Stomach smooth muscle (tissue), 2 donors: ENCODE measurements around the gene STXBP1.
A peak's percentile ranks its signal among the peaks of the same experiment; 100 is the strongest.
"Not testable (repeated sequence)": the region's sequence is repeated elsewhere in the genome, so short reads cannot be mapped to it uniquely, and the experiment has no call there.

ENCODE experiments used
- H3K27ac ChIP-seq: one replicate; pipeline ENCODE4 v1.7.0; 2013; ENCODE audit warnings: mild to moderate bottlenecking, low read length, inconsistent platforms
- H3K27me3 ChIP-seq, 2 donors: one replicate each; pipeline ENCODE4 v1.7.0; 2013; ENCODE audit warnings: low read length in 2 of 2; ENCODE audit not compliant: insufficient read depth in 2 of 2, control insufficient read depth in 1 of 2
- H3K36me3 ChIP-seq, 2 donors: one replicate each; pipeline ENCODE4 v1.7.0; 2013; ENCODE audit warnings: low read length in 2 of 2; ENCODE audit not compliant: control insufficient read depth in 2 of 2, insufficient read depth in 2 of 2
- H3K4me1 ChIP-seq: one replicate; pipeline ENCODE4 v1.7.0; 2013; ENCODE audit warnings: low read length; ENCODE audit not compliant: control insufficient read depth, insufficient read depth
- H3K4me3 ChIP-seq, 2 donors: one replicate each; pipeline ENCODE4 v1.7.0; 2013; ENCODE audit warnings: low read length in 2 of 2
- H3K9ac ChIP-seq, 2 donors: one replicate each; pipeline ENCODE4 v1.7.0; 2013; ENCODE audit warnings: low read length in 2 of 2, mild to moderate bottlenecking in 1 of 2
- H3K9me3 ChIP-seq, 2 donors: one replicate each; pipeline ENCODE4 v1.7.0; 2013; ENCODE audit warnings: low read length in 2 of 2; ENCODE audit not compliant: control insufficient read depth in 2 of 2
- donor health status: healthy.
- donor health status: Pancreatic carcinoma.

The STXBP1 gene

DNA sequence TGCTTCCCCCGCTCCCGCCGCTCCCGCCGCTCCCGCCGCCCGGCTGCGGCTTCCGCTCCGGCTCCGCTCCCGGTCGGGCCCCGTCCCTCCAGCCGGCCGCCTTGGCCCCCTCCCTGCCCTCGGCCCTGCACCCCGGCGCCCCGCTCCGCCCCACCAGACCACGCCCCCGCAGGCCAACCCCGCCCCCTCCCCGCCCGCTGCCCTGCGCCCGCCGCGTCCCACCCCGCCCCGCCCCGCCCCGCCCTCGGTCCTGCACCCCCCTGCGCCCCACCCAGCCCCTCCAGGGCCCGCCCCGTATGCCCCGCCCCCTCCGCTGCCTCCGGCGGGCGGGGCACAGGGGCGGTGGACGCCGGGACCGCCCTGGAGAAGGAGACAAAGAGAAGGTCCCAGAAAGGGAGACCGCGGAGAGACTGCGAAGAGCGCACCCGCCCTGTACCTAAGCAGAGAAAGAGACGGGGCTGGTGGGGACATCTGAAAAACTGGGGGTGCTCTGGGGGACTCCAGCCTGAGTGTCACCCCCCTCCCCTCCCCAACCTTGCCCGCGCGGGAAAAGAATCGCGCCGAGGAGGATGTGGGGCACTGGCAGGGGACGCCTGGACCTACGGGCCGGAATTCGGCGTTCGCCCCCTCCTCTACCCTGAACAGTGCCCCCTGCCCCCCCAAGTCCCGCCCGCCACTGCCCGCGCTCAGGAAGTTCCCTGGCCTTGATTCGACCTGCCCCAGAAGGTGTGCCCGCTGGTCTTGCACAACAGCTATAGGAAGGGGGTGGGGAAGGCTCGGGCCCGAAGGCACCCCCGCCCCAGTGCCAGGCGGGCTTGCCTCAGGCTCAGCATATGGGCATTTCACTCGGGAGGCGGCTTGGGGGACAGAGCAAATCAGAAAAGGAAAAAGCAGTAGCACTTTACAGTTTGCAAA, 42.8 kb upstream of the STXBP1 start:
- H3K36me3 ChIP-seq = peaks cover 0 to 2% of the 10 kb centered on the region in 2 donors
- H3K4me1 ChIP-seq = peaks cover 44% of the 10 kb centered on the region
- H3K9ac ChIP-seq = peak overlapping the region; percentile 67 to 71

GRCh38 chr9:127569886-127570401, 42.1 kb upstream of the STXBP1 start:
- no peaks in the 10 kb centered on the region for H3K9me3 ChIP-seq
- H3K4me1 ChIP-seq = peaks cover 51% of the 10 kb centered on the region
- peaks cover 0 to 2% of the 10 kb centered on the region in 2 donors for H3K36me3 ChIP-seq
- H3K4me3 ChIP-seq = peak overlapping the region; percentile 75 to 77
- H3K27ac ChIP-seq = peak overlapping the region; percentile 84
- H3K9ac ChIP-seq = peak overlapping the region; percentile 55 to 69
- no peaks in the 10 kb centered on the region for H3K27me3 ChIP-seq

More for the DNA sequence above, 42.8 kb upstream of the STXBP1 start:
- H3K27ac ChIP-seq = peak overlapping the region; percentile 84
- no peaks in the 10 kb centered on the region for H3K27me3 ChIP-seq
- no peaks in the 10 kb centered on the region for H3K9me3 ChIP-seq
- H3K4me3 ChIP-seq = peak overlapping the region; percentile 77 to 81

- Histone ChIP-seq H3K27me3 (no peaks in the 10 kb centered on the region), H3K9me3 (no peaks in the 10 kb centered on the region), H3K4me1 (peaks cover 55% of the 10 kb centered on the region), H3K27ac (peak overlapping the region; percentile 84), H3K9ac (peak overlapping the region in 1 of 2 donors; percentile 29), H3K4me3 (no peak overlapping the region), H3K36me3 (no peaks in the 10 kb centered on the region)
Measured at GRCh38 chr9:127570533-127571111, 41.5 kb upstream of the STXBP1 start.

GRCh38 chr9:127571971-127572370, 40.1 kb upstream of the STXBP1 start:
- Histone ChIP-seq H3K27ac (no peak overlapping the region), H3K27me3 (no peaks in the 10 kb centered on the region), H3K9me3 (no peaks in the 10 kb centered on the region), H3K4me1 (peaks cover 52% of the 10 kb centered on the region), H3K36me3 (no peaks in the 10 kb centered on the region), H3K4me3 (no peak overlapping the region), H3K9ac (no peak overlapping the region)

DNA sequence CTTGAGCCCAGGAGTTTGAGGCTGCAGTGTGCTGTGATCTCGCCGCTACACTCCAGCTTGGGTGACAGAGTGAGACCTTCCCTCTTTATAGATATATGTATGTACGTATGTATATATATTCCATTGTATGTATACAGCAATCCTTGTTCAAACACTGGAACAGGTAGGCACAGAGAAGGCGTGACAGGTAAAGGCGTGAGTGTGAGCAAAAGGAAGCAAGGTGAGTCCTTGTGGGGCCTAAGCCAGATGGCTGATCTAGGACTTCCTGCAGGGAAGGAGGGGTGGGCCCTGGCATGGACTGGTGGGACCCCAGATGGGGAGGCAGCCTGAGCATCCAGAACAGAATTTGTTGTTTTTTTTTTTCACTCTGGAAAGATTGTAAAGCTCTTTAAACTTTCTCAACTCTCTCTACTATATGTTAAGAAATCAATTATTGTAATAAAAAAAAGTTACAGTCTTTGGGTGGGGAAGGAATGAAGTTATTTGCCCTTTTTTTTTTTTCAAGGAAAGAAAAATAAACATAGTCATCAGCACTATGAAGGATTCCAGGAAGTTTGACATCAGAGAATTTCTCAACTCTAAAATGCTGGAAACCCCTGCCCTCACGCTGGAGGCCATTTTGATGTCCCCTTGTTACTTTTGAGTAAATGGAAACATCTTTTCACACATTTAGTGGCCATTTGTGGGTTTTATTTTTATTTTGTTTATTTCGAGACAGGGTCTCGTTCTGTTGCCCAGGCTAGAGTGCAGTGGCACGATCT, 38.9 kb upstream of the STXBP1 start:
- Histone ChIP-seq H3K27me3 (no peaks in the 10 kb centered on the region), H3K27ac (peak overlapping the region; percentile 83), H3K9me3 (no peaks in the 10 kb centered on the region), H3K4me3 (no peak overlapping the region), H3K4me1 (peaks cover 43% of the 10 kb centered on the region), H3K9ac (peak overlapping the region in 1 of 2 donors; percentile 15), H3K36me3 (no peaks in the 10 kb centered on the region)

DNA sequence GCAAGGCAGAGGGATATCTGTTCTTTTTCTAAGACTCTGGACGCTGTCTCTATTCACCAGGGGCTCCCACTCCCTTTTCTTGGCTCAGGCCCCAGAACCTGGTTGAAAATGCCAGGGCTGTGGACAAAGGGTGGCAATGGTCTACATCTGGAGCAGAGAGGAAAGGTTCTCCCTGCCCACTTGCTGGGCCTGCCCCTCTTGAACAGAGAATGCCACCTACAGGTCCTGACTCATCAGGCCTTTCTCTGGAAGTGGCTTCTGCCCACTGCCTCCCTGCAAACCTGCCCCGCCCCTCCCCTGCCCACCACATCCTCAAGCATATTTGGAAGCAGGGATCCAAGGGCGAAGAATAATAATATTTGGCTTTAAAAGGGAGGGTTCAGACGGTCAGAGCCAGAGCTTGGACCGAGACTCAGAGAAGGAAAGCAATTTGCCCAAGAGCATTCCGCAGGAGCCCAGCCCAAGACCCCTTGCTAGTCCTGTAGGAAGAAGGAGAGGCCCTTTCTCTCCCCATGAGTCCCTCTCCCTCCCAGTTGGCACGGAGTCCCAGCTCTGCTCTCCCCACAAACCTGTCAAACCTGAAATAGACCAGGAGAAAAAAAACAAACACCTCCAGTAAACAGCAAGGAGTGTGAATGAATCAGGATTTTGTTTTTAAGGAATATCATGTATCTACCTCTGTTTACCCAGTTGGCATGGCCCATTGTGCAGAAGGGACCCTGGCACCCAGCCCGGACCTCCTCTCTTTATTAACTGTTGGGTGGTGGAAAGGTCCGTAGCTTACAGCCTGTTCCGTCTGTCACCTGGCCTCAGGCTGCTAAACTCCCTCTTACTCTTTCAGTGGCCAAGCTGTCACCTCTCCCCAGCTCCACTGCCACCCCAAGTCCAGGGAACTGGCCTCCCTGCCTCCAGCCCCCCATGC, 37.7 kb upstream of the STXBP1 start:
- Histone ChIP-seq H3K27me3 (no peaks in the 10 kb centered on the region), H3K4me1 (peaks cover 51% of the 10 kb centered on the region), H3K9ac (peak overlapping the region in 1 of 2 donors; percentile 13), H3K9me3 (no peaks in the 10 kb centered on the region), H3K4me3 (peak overlapping the region in 1 of 2 donors; percentile 29), H3K36me3 (no peaks in the 10 kb centered on the region), H3K27ac (peak overlapping the region; percentile 83)

- Histone ChIP-seq H3K4me1 (peaks cover 45% of the 10 kb centered on the region), H3K27me3 (no peaks in the 10 kb centered on the region), H3K27ac (peak overlapping the region; percentile 37), H3K4me3 (no peak overlapping the region), H3K36me3 (no peaks in the 10 kb centered on the region), H3K9ac (no peak overlapping the region), H3K9me3 (no peaks in the 10 kb centered on the region)
Measured at GRCh38 chr9:127575875-127576778, 36.0 kb upstream of the STXBP1 start.

DNA sequence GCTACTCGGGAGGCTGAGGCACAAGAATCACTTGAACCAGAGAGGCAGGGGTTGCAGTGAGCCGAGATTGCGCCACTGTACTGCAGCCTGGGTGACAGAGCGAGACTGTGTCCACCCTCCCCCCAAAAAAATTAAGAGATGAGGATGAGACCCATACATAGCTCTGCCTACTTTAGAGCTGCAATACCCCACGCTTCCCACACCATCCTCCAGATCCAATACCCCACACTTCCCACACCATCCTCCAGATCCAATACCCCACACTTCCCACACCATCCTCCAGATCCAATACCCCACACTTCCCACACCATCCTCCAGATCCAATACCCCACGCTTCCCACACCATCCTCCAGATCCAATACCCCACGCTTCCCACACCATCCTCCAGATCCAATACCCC, 34.9 kb upstream of the STXBP1 start:
- H3K9ac ChIP-seq, H3K27me3 ChIP-seq, H3K4me3 ChIP-seq, H3K9me3 ChIP-seq, H3K27ac ChIP-seq, H3K36me3 ChIP-seq: not testable (repeated sequence)
- peaks cover 45% of the 10 kb centered on the region for H3K4me1 ChIP-seq

- Histone ChIP-seq H3K9me3 (no peaks in the 10 kb centered on the region), H3K36me3 (no peaks in the 10 kb centered on the region), H3K9ac (peak overlapping the region; percentile 56 to 81), H3K27me3 (no peaks in the 10 kb centered on the region), H3K4me3 (peak overlapping the region; percentile 31 to 69), H3K4me1 (peaks cover 43% of the 10 kb centered on the region), H3K27ac (peak overlapping the region; percentile 94)
Measured at GRCh38 chr9:127578627-127578951, 33.5 kb upstream of the STXBP1 start.
